BJ (cell line): ENCODE data around the gene BCL2. TPM values are rescaled to one million over a fixed set of nuclear protein-coding genes. Genes with fewer than 3 reads are reported as not detected.

Experiments used
- CTCF ChIA-PET: fragments of 350-600 bp; formaldehyde crosslinking; extraction: SDS; loops from one replicate; lab custom pipeline; 2021; ENCODE audit warnings: antibody characterized with exemption, inconsistent platforms; lab: Yijun Ruan, JAX
- POLR2A ChIA-PET: fragments of 300-600 bp; sonication (Branson Sonifier 250); formaldehyde crosslinking; extraction: SDS; loops from one replicate; lab custom pipeline; 2021; ENCODE audit warnings: antibody characterized with exemption; lab: Charles Lee
- DNase-seq: peaks from one replicate; pipeline ENCODE4 v3.0.0-alpha.2; 2011; ENCODE audit warnings: low read depth
- H3K27me3 ChIP-seq: 2 replicates; pipeline ENCODE4 v1.6.0; 2011; ENCODE audit warnings: low read length; ENCODE audit not compliant: control insufficient read depth, insufficient read depth
- H3K36me3 ChIP-seq: 2 replicates; pipeline ENCODE4 v1.5.1; 2011; ENCODE audit warnings: low read length; ENCODE audit not compliant: control insufficient read depth, insufficient read depth
- H3K4me3 ChIP-seq: 2 replicates; pipeline ENCODE4 v1.5.1; 2011; ENCODE audit warnings: low read depth, mild to moderate bottlenecking, control low read depth, low read length
- CTCF ChIP-seq: IDR thresholded peaks from 2 replicates; pipeline ENCODE4 v1.5.1; 2011; ENCODE audit warnings: low read depth, mild to moderate bottlenecking, control low read depth, inconsistent platforms, low read length, moderate library complexity; ENCODE audit not compliant: insufficient read depth
- polyA plus RNA-seq: library from polyadenylated mRNA; depleted of rRNA; stranded (reverse); fragments of >200 nt; gene quantifications from 2 replicates; pipeline ENCODE4 v1.2.3, GENCODE V29; 2011

The BCL2 gene
- polyA plus RNA-seq, 1 experiment = 0.15 TPM

GRCh38 chr18:63258749-63259566 is 60.6 kb downstream of the BCL2 start:
- H3K36me3 ChIP-seq = no peaks in the 10 kb centered on the region
- H3K27me3 ChIP-seq = peaks cover 13% of the 10 kb centered on the region
- no peak for TF ChIP-seq CTCF
- POLR2A ChIA-PET = no interaction called here
- CTCF ChIA-PET = no interaction called here
- H3K4me3 ChIP-seq = no peak overlapping the region
- DNase-seq = no peak

GRCh38 chr18:63257453-63257852 is 62.1 kb downstream of the BCL2 start:
- H3K36me3 ChIP-seq = no peaks in the 10 kb centered on the region
- POLR2A ChIA-PET = no interaction called here
- CTCF ChIA-PET = no interaction called here
- DNase-seq = no peak
- H3K27me3 ChIP-seq = peaks cover 11% of the 10 kb centered on the region
- TF ChIP-seq CTCF = no peak
- no peak overlapping the region for H3K4me3 ChIP-seq

- CTCF ChIA-PET = no interaction called here
- Histone ChIP-seq H3K36me3 (no peaks in the 10 kb centered on the region), H3K27me3 (peaks cover 11% of the 10 kb centered on the region), H3K4me3 (no peak overlapping the region)
- no peak for TF ChIP-seq CTCF
- DNase-seq = no peak
- POLR2A ChIA-PET = no interaction called here
These were observed 64.1 kb downstream of the BCL2 start for GRCh38 chr18:63255435-63255834.

GRCh38 chr18:63254716-63255399 is 64.7 kb downstream of the BCL2 start:
- CTCF ChIA-PET = no interaction called here
- Histone ChIP-seq H3K36me3 (no peaks in the 10 kb centered on the region), H3K4me3 (no peak overlapping the region), H3K27me3 (peaks cover 11% of the 10 kb centered on the region)
- DNase-seq = no peak
- POLR2A ChIA-PET = no interaction called here
- TF ChIP-seq CTCF = no peak

- CTCF ChIA-PET = no interaction called here
- no peak for DNase-seq
These were observed 65.9 kb downstream of the BCL2 start for GRCh38 chr18:63253428-63254372.

More at GRCh38 chr18:63253428-63254372, 65.9 kb downstream of the BCL2 start:
- peaks cover 7% of the 10 kb centered on the region for H3K27me3 ChIP-seq
- POLR2A ChIA-PET = interaction anchor here (0.6 kb wide), 1 partner anchor 524 kb away, joined by 10 read pairs; no protein-coding TSS in a partner anchor
- no peak for TF ChIP-seq CTCF
- H3K4me3 ChIP-seq = no peak overlapping the region
- H3K36me3 ChIP-seq = no peaks in the 10 kb centered on the region
